IPS-18c (cell line): ENCODE measurements around the gene TRAPPC6A.

Source experiments
- H3K4me3 ChIP-seq: 2 replicates; pipeline ENCODE4 v1.7.0; 2013; ENCODE audit warnings: low read depth, mild to moderate bottlenecking, low read length, moderate library complexity; ENCODE audit not compliant: insufficient read depth
- H3K9me3 ChIP-seq: one replicate; pipeline ENCODE4 v1.6.1; 2013; ENCODE audit warnings: mild to moderate bottlenecking, low read length, moderate library complexity; ENCODE audit not compliant: control insufficient read depth, insufficient read depth

The TRAPPC6A gene

GRCh38 chr19:45142726-45143110, 35.3 kb downstream of the TRAPPC6A start:
- H3K4me3 ChIP-seq: no peak overlapping the region
- no peaks in the 10 kb centered on the region for H3K9me3 ChIP-seq

- no peak overlapping the region for H3K4me3 ChIP-seq
- H3K9me3 ChIP-seq: no peaks in the 10 kb centered on the region
Observed at GRCh38 chr19:45142016-45142725, 35.9 kb downstream of the TRAPPC6A start.

- H3K4me3 ChIP-seq: no peak overlapping the region
- no peaks in the 10 kb centered on the region for H3K9me3 ChIP-seq
Observed at GRCh38 chr19:45141203-45141900, 36.7 kb downstream of the TRAPPC6A start.

GRCh38 chr19:45140533-45140932, 37.5 kb downstream of the TRAPPC6A start:
- Histone ChIP-seq H3K9me3 (no peaks in the 10 kb centered on the region), H3K4me3 (no peak overlapping the region)

GRCh38 chr19:45140144-45140503, 37.9 kb downstream of the TRAPPC6A start:
- Histone ChIP-seq H3K4me3 (no peak overlapping the region), H3K9me3 (no peaks in the 10 kb centered on the region)

- Histone ChIP-seq H3K4me3 (no peak overlapping the region), H3K9me3 (no peaks in the 10 kb centered on the region)
Observed at GRCh38 chr19:45139286-45140143, 38.5 kb downstream of the TRAPPC6A start.

- Histone ChIP-seq H3K4me3 (no peak overlapping the region), H3K9me3 (no peaks in the 10 kb centered on the region)
Observed at GRCh38 chr19:45138303-45138751, 39.7 kb downstream of the TRAPPC6A start.

- Histone ChIP-seq H3K4me3 (no peak overlapping the region), H3K9me3 (no peaks in the 10 kb centered on the region)
Observed at GRCh38 chr19:45137179-45137761, 40.8 kb downstream of the TRAPPC6A start.

GRCh38 chr19:45136507-45137178, 41.4 kb downstream of the TRAPPC6A start:
- H3K4me3 ChIP-seq: no peak overlapping the region
- H3K9me3 ChIP-seq: no peaks in the 10 kb centered on the region

GRCh38 chr19:45135176-45135885, 42.7 kb downstream of the TRAPPC6A start:
- no peak overlapping the region for H3K4me3 ChIP-seq
- no peaks in the 10 kb centered on the region for H3K9me3 ChIP-seq

- no peak overlapping the region for H3K4me3 ChIP-seq
- no peaks in the 10 kb centered on the region for H3K9me3 ChIP-seq
Observed at GRCh38 chr19:45133661-45134060, 44.4 kb downstream of the TRAPPC6A start.

- no peak overlapping the region for H3K4me3 ChIP-seq
- no peaks in the 10 kb centered on the region for H3K9me3 ChIP-seq
Observed at GRCh38 chr19:45130888-45131615, 47.0 kb downstream of the TRAPPC6A start.

- no peak overlapping the region for H3K4me3 ChIP-seq
- no peaks in the 10 kb centered on the region for H3K9me3 ChIP-seq
Observed at GRCh38 chr19:45130236-45130635, 47.8 kb downstream of the TRAPPC6A start.

- H3K9me3 ChIP-seq: no peaks in the 10 kb centered on the region
- no peak overlapping the region for H3K4me3 ChIP-seq
Observed at GRCh38 chr19:45128806-45129205, 49.2 kb downstream of the TRAPPC6A start.

GRCh38 chr19:45128146-45128545, 49.9 kb downstream of the TRAPPC6A start:
- H3K9me3 ChIP-seq: no peaks in the 10 kb centered on the region
- H3K4me3 ChIP-seq: no peak overlapping the region

GRCh38 chr19:45126654-45127053, 51.4 kb downstream of the TRAPPC6A start:
- no peaks in the 10 kb centered on the region for H3K9me3 ChIP-seq
- H3K4me3 ChIP-seq: no peak overlapping the region
